C4-2B (cell line): ENCODE data around the gene CFAP210.

Experiments used
- CTCF ChIP-seq: fragments of 450-650 bp; conservative IDR thresholded peaks from 2 replicates; pipeline ENCODE4 v1.5.1; 2017; ENCODE audit warnings: mild to moderate bottlenecking
- ZFX ChIP-seq: fragments of 450-650 bp; IDR thresholded peaks from 2 replicates; pipeline ENCODE4 v1.6.1; 2017

GRCh38 chr2:169676850-169677249, 17.4 kb downstream of the CFAP210 start:
- TF ChIP-seq CTCF (no peak), ZFX (no peak)
